GM21360 (cell line): Measurements from ENCODE around the gene SCYL1.

Experiments used
- ATAC-seq: cut with Tn5 transposase; IDR thresholded peaks from one replicate; pipeline ENCODE4 v1.9.1; 2021; ENCODE audit warnings: mild to moderate bottlenecking, moderate library complexity; ENCODE audit not compliant: unreplicated experiment

The SCYL1 gene

DNA sequence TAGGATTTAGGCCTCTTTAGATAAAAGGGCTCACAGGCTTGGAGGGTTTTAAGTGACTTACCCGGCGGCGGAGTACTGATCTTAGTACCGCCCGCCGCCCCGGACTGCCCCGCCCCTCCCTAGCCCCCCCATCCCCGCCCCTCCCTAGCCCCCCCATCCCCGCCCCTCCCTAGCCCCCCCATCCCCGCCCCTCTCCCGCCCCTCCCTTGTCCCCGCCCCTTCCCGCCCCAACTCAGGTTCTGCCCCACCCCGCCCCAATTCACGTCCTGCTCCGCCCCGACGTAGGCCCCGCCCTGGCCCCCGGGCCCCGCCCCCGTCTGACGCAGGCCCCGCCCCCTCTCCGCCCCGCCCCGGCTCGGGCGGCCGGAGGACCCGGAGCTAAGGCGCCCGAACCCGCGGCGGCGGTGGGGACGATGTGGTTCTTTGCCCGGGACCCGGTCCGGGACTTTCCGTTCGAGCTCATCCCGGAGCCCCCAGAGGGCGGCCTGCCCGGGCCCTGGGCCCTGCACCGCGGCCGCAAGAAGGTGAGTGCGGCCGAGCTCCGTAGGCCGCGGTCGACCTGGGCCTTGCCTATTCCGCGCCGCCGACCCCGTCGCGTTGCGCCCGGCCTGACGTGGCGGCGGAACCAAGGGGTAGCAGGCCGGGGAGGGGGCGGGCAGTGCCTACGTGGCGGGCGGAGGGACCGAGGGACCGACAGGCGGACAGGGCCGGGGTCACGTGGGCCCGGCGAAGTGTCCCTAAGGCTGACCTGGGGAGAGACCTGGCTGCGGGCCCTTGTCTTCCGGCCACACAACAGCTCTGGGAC, at the start of gene SCYL1:
TSS of gene SCYL1 (plus strand) at position 343 of the 805 bp plus-strand sequence. CDS start at position 414, 71 bp downstream.
- ATAC-seq: peak; percentile 54

DNA sequence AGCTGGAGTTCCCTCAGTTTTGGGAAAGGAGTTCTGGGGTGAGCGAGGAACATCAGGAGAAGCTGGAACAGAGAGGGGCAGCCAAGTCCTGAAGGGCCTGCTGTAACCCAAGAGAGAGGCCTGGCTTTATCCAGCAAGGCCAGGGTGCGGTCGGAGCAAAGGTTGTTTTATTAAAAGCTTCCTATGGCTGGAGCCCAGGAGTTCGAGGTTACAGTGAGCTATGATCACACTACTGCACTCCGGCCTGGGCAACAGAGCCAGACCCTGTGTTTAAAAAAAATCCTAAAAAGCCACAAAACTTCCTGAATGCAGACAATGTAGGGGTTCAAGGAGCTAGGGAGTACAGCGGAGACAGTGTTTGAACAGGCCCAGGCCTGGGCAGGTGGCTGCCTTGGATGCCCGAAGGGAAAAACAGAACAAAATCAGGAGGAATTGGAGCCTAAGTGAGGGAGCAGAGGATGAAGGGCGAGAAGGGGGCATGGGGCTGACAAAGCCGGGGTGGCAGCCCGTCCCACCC, 48.2 kb upstream of the SCYL1 start:
- peak; percentile 16 for ATAC-seq

DNA sequence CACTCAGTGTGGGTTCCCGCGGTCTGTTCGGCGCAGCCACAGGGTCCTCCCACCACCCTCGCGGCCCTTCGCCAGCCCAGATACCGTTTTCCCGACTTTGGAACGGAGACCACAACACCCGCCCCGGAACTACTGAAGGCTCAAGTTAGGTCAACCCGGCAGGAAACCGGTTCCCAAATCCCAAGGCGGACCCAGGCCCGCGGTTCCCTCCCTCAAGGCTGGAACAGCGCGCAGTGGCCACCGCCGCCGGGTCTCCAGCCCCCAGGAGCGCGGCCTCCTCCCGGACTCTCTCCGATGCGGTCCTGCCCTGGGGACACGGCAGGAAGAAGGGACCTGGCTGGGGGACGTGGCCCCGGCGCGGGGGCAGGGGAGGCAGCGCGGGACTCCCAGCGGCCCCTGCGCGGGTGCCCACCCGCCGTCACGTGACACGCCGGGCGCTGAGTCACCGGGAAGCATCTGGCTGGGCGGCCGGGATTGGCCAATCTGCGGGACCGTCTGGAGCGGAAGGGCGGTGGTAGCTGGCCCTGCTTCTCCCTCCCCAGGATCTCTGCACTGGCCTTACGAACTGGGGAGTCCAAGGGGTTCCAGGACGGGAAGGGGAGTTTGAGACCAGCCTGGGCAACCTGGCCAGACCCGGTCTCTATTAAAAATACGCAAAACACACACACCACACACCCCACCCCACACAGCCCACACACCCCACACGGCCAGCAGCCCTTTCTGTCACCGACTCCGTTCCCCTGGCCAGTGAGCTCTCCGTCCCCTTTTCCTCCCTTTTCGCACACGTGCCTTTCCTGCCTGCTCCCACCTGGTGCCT, 47.5 kb upstream of the SCYL1 start:
- peak; percentile 67 for ATAC-seq

DNA sequence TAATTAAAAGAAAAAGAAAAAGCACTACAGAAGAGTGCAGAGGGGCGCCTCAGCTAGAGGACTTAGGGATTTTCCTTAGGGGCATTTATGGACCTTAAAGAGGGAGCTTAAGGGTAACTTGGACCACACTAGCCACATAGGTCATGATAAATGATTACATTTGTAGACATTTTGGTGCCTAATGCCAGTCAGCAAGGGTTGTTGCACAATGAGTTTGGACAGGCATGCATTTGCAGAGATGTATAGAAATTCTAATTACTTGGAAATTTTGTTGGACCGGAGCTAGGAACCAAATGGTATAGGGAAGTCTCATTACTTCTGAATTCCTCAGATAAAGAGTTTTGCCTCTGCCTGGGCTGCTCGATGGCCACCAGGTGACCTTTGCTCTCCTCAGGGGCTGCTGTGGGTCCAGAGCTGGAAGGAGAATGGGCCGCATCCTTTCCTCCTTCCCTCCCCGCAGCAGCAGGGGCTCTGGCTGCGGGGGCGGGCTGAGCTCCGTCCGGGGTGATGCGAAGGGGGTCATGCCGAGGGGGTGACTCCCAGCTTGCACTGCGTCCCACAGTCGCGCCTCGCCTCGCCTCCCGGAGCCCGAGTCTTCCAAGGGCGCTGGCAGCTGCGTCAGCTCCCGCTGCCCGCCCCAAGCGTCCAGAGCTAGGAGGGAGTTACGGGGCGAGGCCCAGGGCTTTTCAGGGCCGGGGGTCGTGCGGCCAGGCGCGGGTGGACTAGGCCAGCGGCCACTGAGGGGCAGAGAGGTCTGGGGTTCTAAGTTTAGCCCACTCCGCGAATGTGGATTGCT, 46.3 kb upstream of the SCYL1 start:
- ATAC-seq: no peak

DNA sequence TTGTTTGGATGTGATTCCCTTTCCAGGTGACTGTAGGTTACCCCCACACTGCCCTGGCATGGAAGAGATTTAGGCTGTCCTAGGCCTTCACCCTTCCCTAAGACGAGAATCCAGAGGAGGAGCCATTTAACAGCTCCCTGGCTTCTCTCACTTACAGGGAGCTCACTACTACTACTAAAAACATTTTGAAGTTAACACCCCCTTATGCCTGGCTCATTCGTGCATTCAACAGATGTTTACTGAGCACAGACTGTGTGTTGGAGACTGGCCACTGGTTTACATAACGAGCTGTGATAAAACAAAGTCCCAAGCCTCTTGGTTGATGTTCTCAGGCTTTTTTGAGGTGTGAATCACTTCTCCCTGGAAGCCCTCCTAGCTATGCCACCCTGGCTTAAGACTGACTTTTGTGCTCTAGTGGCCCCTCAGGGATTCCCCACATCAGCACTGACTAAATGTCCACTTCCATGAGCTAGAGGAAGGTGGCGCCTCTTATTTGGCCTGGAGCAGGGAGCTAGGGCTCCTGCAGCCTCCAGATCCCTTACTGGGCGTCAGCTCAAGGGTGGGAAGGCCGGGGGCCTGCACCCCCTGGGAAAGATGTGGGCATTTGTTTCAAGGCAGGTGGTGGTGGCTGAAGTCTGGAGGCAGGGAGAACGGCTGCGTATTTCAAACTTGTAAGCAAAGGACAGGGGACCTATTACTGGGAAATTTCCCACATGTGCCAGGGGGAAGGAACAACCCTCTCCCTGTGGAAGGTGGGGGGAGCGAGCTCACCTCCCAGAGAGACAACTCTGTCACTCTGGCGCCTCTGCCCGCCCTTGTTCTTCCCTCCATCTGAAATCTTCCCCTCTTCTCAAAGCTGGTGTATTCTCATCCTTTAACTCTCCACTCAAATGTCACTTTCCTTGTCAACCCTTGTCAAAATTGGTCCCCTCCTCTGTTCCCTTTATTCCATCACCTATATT, 45.4 kb upstream of the SCYL1 start:
- no peak for ATAC-seq

DNA sequence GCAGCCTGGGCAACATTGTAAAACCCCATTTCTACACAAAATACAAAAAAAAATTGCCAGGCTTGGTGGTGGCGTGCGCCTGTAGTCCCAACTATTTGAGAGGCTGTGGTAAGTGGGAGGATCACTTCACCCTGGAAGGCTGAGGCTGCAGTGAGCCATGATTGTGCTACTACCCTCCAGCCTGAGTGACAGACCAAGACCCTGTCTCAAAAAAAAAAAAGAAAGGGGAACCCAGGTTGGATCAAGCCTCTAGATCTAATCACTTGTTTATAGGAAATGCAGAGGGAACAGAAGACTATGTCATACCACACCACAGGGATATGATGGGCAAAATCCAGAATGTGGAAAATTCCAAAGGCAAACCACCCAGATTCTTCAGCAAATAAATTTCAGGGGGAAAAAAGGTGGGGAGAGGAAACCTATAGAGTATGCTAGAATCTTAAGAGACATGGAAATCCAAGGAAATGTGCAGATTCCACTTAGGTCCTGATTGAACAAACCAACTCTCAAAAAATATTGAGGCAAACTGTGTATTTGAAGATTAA, 42.5 kb upstream of the SCYL1 start:
- ATAC-seq: no peak

DNA sequence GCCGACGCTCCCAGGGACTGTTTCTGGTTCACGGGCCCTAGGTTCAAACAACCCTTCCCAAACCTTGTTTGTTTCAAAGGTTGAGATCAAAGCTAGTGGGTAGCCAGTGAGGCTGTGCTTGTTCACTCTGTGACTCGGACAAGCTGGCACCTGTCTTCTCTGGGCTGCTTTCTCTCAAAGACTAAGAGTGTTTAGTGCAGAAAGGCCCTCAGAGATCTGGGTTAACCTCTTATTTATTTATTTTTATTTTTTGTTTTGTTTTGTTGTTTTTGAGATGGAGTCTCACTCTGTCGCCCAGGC, 39.0 kb upstream of the SCYL1 start:
- ATAC-seq: no peak

DNA sequence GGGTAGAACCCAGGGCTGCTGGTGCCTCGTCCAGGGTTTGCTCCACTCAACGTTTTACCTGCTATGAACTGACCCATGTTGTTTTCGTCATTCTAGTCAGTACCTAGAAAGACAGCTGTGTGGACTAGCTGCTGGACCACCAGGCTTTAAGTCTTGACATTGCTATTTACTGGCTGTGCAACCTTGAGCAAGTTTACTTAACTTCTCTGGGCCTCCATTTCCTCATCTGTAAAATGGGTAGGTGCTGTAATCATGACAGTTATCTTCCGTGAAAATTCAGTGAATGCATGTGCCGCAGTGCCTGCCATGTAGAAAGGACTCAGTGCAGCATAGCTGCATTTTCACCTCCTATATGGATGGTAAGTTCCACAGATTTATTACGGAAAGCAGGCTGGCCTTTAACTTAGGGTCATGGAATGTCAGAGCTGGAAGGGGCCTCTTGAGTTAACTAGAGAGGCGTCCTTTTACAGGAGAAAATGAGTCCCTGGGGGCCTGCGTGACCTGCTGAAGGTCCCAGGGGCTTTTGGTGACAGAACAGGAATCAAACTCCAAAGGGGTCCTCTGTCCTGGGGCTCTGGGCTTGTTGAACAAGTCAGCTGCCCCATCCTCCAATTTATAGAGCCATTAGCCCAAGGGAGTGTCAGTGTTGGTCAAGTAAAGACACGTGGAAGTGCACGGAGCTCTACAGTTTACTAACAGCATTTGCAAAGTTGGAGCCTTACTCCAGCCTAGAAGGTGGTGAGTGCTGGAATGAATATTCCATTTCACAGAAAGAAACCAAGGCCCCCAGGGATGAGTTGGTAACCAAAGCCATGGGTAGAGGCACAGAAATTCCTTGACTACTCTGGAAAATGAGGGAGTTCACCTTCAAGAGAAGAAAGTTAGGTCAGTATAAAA, 38.1 kb upstream of the SCYL1 start:
- ATAC-seq: no peak

DNA sequence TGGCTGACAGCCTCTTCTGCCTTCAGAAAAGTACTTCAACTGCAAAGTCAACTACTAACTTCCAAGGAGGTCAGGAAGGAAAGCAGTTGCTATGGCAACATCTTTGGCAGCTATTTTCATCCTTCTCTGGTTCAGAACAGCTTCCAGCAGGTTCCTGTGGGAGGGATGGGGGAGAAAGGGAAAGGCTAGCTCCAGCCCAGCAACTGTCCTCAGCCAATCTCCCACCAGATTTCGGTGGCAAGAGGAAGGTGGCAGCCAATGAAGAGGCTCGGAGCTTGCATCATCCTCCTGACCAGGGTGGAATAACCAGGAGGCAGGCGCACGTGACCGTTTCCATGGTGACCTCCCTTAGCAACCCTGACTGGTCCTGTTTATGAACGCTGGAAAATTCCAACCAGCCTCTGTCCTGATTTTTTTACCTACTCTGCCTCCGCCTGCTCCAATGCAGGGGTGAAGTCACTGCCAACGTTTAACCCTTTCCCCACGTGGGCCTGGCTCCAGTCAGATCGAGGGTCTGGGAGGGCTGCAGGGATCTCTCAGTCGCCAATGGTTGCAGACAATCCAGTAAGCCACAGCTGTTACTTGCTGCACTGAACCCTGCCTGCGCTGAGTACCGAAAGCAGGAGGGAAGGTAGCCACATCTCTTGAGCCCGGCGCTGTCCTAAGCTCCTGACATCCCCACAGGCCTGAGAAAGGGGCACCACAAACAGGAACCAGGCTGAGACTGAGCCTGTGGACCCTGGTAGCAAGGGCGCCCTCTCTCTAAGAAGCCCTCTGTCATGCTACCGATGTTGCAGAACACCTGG, 37.2 kb upstream of the SCYL1 start:
- no peak for ATAC-seq

DNA sequence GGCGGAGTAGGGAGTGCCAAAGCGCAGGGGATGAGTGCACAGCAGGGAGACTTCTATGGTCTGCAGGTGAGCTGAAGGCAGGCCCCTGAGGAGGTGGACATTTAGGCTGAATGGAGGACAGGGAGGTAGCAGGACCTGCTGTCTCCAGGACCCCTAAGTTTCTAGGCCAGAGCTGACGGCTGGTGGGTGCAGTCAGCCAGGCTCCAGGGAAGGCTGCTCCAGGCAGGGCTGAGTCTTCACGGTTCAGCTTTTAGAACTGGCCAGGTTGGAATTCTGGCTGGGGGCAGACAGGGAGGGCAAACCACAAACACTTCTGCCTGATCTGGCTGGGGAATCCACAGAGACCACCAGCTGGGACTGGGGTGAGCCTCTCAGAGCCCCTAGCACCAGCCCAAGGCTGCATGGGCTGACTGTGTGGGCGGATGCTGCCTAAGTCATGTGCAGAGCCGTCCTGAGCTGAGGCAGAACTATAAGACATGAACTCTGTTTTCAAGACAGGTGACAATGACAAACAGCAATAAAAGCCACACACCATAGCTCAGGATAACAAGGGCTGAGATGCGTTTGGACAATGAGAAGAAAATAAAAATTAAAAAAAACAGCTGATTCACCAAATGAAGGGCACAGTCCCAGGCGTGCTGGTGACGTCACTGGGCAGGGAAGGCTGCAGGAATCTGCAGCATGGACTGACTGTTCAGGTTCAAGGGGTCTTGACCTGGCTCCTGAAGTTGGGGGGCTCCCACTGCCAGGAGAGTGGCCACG, 36.4 kb upstream of the SCYL1 start:
- ATAC-seq: no peak

DNA sequence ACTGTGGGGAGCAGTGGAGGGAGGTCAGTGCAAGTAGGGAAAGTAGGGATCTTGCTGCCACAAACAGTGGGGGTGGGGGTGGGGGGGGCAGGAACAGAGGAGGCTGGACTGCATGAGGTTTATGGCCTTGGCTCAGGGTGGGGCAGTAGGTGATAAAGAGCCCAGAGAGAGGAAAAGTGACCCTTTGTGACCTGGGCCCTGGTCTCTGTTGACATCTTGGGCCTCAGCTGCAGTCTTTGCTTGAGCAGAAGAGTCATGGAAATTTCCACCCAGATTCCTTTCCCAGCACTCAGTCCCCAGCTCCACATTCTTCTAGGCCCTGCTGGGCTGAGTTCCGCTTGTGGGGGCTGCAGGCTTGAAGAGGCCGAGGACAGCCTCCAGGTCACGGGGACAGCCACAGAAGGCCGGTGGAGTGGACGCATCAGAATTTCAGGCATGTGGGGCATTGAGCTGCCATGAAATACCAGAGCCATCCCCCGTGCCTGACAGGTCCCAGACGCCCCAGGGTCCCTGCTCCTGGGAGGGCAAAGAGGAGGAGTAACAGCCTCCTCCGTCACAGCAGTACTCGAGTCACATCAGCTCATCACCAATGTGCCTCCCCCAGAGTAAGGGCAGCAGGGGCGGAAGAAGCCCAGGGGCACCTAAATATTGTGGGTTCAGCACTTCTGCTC, 35.7 kb upstream of the SCYL1 start:
- no peak for ATAC-seq

DNA sequence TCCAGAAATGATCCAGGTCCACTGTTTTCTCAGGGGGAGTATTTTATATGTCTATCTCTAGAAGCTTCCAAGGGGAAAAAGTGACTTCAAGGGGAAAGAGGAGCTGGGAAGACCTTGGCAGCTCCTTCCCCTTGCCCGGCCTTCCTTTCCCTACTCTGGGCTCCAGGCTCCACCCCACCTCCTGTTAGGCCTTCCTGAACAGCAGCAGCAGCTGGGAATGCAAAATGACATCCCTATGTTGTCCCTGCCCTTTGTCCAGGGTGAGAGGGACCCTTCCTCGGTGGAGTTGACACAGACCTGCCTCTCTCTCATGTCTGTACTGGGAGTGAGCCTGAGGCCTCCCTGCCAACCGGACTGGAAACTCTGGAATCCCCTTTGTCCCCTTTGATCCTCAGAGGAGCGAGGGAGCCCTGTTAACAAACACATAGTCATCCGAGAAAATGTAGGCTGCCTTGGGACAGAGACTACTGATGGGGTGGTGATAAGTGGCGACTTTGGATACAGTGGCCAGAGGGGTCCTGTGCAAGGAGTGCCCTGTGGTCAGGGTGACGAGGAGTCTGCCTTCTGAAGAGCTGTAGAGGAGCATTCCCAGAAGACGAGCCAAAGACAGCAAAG, 35.1 kb upstream of the SCYL1 start:
- no peak for ATAC-seq

DNA sequence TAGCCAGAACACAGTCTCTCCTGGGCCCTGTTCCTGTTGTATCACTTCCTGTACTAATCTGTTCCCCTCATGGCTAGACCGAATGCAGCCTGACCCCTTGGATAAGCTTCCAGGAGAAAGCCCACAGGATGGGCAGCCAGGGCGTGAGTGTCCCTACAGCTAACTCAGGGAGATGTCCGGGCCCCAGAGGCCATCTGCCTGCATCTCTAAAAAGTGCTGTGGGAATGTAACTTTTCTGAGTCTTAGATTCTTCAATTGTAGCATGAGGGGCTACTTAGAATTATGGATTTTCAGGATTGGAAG, 33.8 kb upstream of the SCYL1 start:
- ATAC-seq: no peak

DNA sequence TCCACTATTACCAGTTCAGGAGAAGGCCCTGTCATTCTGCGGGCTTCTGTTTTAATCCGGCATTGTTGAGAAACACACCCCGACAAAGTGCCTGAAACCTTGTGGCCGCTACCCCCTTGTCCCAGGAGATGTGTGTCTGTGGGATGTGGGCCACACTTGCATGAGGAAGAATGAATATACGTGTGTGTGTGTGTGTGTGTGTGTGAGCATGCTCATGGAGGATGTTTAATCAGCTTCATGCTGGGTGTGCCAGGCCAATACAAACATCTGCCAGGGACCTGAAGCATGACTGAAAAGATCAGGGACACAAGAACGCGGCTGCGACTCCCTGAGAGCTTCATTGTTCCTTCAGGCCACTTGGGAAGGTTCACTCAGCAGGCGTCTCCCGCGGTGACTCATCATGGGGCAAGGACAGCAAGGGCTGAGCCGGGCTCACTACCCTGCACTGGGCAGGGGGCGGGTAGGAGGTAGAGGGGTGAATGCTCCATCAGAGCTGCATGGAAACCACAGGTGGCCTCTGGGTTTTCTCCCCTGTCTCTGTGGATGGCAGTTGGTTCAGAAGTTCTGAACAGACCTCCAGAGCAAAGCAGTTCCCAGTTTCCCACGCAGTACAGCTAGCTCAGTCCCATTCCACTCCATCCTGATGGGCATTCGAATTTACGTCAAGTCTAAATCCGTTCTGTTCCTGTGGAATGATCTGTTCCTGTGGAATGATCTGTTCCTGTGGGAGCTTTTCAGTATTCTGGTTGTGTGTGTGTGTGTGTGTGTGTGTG, 33.1 kb upstream of the SCYL1 start:
- no peak for ATAC-seq

DNA sequence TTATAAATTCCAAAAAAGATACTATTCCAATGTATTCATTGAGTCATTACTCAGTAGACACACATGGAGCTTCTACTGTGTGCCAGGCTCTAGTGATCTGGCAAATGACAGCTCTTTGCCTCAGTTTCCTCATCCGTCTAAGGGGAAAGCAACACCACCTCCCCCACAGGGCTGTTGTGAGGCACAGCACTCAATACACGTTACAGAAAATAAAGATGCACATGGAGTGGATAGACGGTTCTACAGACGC, 32.6 kb upstream of the SCYL1 start:
- ATAC-seq: no peak
